Hematopoietic multipotent progenitor cell treated with erythropoietin and hydrocortisone succinate and interleukin-3 and kit ligand, for 8 days (in vitro differentiated cells): ENCODE measurements around the gene FAM186B.
"Not testable (repeated sequence)": the region's sequence is repeated elsewhere in the genome, so short reads cannot be mapped to it uniquely, and the experiment has no call there.

ENCODE experiments used
- DNase-seq: peaks from one replicate; pipeline ENCODE4 v3.0.0-alpha.2; 2015

Gene FAM186B

GRCh38 chr12:49633703-49634345, 28.4 kb upstream of the FAM186B start:
- no peak for DNase-seq

- DNase-seq: no peak
Observed at GRCh38 chr12:49632986-49633702, 27.7 kb upstream of the FAM186B start.

GRCh38 chr12:49632401-49632800, 27.0 kb upstream of the FAM186B start:
- DNase-seq: no peak

- no peak for DNase-seq
Observed at GRCh38 chr12:49631336-49631907, 26.0 kb upstream of the FAM186B start.

GRCh38 chr12:49627752-49628360, 22.4 kb upstream of the FAM186B start:
- no peak for DNase-seq

- no peak for DNase-seq
Observed at GRCh38 chr12:49626836-49627235, 21.4 kb upstream of the FAM186B start.

- DNase-seq: no peak
Observed at GRCh38 chr12:49626169-49626835, 20.9 kb upstream of the FAM186B start.

- DNase-seq: no peak
Observed at GRCh38 chr12:49624921-49625577, 19.6 kb upstream of the FAM186B start.

- DNase-seq: peak; percentile 83
Observed at GRCh38 chr12:49623142-49623904, 17.9 kb upstream of the FAM186B start, which contains the start of gene PRPF40B. PRPF40B (plus strand) TSS chr12:49623561; CDS start chr12:49623591, 30 bp downstream.

GRCh38 chr12:49622501-49623141, 17.2 kb upstream of the FAM186B start:
- DNase-seq: peak; percentile 52

- no peak for DNase-seq
Observed at GRCh38 chr12:49621651-49622500, 16.4 kb upstream of the FAM186B start.

- no peak for DNase-seq
Observed at GRCh38 chr12:49619286-49619685, 13.8 kb upstream of the FAM186B start.

- no peak for DNase-seq
Observed at GRCh38 chr12:49618576-49618975, 13.1 kb upstream of the FAM186B start.

- no peak for DNase-seq
Observed at GRCh38 chr12:49616533-49617219, 11.2 kb upstream of the FAM186B start.

- no peak for DNase-seq
Observed at GRCh38 chr12:49615725-49616124, 10.3 kb upstream of the FAM186B start.

GRCh38 chr12:49612210-49612609, 6.8 kb upstream of the FAM186B start:
- no peak for DNase-seq

GRCh38 chr12:49610785-49611184, 5.3 kb upstream of the FAM186B start:
- not testable (repeated sequence) for DNase-seq

GRCh38 chr12:49609875-49610154, 4.4 kb upstream of the FAM186B start:
- DNase-seq: peak; percentile 31

GRCh38 chr12:49609059-49609874, 3.8 kb upstream of the FAM186B start:
- no peak for DNase-seq
